ENCODE results near the gene ZBTB24. TPM values are rescaled to one million over a fixed set of nuclear protein-coding genes. Genes with fewer than 3 reads are reported as not detected.
A peak's percentile ranks its signal among the peaks of the same experiment; 100 is the strongest.

ZBTB24 gene
- total RNA-seq, 1 donor from 2014 or later = 6.4 TPM

DNA sequence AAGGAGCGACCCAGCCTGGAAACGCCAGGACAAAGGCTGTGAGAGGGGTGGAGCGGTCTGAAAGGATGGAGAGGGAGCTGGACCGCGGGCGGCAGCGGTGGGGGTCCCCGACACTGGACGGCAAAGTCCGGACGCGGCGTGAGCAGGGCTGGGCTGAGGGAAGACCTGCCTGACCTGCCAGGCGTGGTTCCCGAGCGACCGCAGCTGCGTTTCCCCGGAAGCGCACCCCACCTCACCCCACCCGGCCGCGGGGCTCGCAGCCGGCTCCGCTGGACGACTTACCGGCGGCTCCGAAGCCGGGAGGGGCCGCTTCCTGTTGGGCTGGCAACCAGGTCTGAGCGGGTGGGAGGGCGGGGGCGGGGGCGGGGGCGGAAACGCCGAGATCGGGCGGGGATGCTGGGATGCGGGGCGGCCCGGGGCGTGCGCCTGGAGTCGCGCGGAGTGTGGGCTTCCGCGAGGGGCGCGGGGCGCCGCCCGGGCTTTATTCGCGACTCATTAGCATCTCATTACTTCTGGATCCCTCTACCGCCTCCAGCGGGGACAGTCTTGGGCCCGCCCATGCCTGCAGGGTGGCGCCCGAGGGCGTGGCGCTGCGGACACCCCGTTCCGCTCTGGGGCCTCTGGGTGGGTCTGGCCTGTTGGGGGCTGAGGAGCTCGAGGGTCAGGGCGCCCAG is 27.4 kb downstream of the ZBTB24 start, which contains the start of gene MICAL1:
TSS of gene MICAL1 (minus strand) at position 336 of the 674 bp plus-strand sequence. CDS start 1,576 bp downstream, outside the sequence.
- Mint-ChIP-seq H3K27ac (ENCODE audit: unreplicated experiment) (peak within 1 kb of the TSS; percentile 99), H3K36me3 (ENCODE audit: unreplicated experiment) (peaks cover 4% of the 10 kb centered on the region)

DNA sequence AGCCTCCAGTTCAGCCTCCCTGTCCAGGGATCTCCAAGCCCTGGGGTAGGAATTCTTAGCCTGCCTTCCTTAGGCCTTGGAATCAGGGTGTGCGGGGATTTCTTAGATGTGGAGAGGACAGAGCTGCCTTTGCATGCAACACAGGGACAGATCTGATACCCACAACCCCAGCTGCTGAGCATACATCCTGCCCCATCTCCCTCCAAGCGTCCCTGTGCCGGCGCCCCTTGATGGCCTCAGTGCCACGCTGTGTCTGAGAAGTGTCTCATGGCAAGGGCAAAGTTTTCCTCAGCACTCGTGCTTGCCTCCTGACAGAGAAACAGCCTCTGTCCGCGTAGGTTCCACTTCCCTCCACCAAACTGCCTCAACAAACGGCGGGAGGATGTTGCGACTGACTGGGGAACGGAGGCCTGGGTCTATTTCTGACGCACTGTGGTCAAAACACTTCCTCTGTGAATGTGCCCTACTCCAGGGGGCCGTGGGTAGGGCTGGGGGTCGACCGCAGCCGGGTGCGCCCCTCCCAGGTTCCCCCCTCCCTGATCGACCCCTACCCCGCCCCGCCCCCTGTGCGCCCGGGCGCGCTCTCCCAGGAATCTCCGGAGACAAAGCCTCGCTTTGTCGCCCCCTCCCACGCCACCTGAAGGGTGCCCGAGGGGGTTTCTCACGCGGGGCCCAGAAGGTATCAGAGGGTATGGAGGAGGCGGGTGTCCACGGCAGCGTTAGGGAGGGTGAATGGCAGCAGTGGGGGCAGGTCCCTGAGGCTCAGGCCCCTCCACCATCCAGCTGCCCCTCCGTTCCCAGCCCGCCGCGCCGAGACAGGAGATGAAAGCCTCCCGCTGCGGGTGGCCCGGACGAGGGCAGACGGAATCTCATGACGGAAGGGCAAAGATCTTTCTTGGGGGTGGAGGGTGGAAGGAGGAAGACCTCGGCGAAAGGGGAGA is 28.3 kb downstream of the ZBTB24 start:
- H3K4me3 Mint-ChIP-seq (ENCODE audit: unreplicated experiment) = peak overlapping the region; percentile 94
- H3K4me1 Mint-ChIP-seq (ENCODE audit: low read depth, unreplicated experiment) = peaks cover 27% of the 10 kb centered on the region
- peak; percentile 60 for DNase-seq
- TF ChIP-seq, protein P1, sequence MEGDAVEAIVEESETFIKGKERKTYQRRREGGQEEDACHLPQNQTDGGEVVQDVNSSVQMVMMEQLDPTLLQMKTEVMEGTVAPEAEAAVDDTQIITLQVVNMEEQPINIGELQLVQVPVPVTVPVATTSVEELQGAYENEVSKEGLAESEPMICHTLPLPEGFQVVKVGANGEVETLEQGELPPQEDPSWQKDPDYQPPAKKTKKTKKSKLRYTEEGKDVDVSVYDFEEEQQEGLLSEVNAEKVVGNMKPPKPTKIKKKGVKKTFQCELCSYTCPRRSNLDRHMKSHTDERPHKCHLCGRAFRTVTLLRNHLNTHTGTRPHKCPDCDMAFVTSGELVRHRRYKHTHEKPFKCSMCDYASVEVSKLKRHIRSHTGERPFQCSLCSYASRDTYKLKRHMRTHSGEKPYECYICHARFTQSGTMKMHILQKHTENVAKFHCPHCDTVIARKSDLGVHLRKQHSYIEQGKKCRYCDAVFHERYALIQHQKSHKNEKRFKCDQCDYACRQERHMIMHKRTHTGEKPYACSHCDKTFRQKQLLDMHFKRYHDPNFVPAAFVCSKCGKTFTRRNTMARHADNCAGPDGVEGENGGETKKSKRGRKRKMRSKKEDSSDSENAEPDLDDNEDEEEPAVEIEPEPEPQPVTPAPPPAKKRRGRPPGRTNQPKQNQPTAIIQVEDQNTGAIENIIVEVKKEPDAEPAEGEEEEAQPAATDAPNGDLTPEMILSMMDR (IDR thresholded peaks at IDR 0.05; ENCODE audit: partially characterized antibody, unreplicated experiment) = no peak
- H3K36me3 Mint-ChIP-seq (ENCODE audit: unreplicated experiment) = peaks cover 5% of the 10 kb centered on the region
- peaks cover 19% of the 10 kb centered on the region for H3K27me3 Mint-ChIP-seq (ENCODE audit: unreplicated experiment)
- H3K27ac Mint-ChIP-seq (ENCODE audit: unreplicated experiment) = peak overlapping the region; percentile 99
- H3K9me3 Mint-ChIP-seq (ENCODE audit: unreplicated experiment) = peaks cover 23% of the 10 kb centered on the region

More for the DNA sequence above, 27.4 kb downstream of the ZBTB24 start, which contains the start of gene MICAL1:
- H3K9me3 Mint-ChIP-seq (ENCODE audit: unreplicated experiment) = peaks cover 22% of the 10 kb centered on the region
- TF ChIP-seq, protein P1 (IDR thresholded peaks at IDR 0.05; ENCODE audit: partially characterized antibody, unreplicated experiment) = peak; percentile 43
- peak; percentile 87 for DNase-seq
- peaks cover 15% of the 10 kb centered on the region for H3K27me3 Mint-ChIP-seq (ENCODE audit: unreplicated experiment)
- peak within 1 kb of the TSS; percentile 94 for H3K4me3 Mint-ChIP-seq (ENCODE audit: unreplicated experiment)
- peaks cover 27% of the 10 kb centered on the region for H3K4me1 Mint-ChIP-seq (ENCODE audit: low read depth, unreplicated experiment)

DNA sequence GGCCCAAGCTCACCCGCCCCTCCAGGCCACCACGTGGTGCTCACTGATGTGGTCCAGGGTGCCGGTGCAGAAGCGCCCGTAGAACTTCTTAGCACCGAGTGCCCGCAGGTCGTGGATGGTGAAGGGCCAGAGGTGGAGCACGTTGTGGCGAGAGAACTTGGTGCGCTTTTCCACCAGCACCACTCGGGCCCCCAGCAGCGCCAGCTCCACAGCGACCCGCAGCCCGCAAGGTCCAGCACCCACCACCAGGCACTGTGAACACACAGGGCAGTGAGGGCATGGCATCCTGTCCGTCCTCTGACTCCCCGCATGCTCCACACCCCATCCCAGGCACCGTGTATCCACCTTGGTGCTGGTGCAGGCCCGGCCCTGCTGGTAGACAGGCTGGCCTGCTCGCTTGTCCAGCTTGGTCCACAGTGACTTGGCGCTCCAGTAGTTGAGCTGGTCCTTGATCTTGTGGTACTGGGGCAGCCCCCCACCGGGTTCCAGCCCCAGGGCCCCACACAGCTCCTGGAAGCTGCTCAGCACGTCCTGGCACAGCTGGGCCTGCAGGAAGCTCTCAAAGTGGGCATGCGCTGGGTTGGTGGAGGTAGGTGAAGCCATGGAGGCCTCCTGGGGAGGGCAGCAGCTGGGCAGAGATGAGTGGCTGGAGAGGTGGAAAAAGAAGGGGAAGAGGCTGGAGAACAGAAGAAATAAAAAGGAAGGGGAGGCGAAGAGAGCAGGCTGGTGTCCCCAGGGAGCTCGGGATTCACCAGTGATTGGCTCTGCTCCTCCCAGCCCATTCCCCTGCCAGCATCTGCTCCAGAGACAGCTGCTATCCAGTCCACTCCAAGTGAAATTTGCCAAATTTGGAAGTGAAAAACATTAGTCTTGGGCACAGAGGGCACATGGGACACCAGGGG is 29.2 kb downstream of the ZBTB24 start:
- Mint-ChIP-seq H3K27ac (ENCODE audit: unreplicated experiment) (peak overlapping the region; percentile 99), H3K4me1 (ENCODE audit: low read depth, unreplicated experiment) (peaks cover 28% of the 10 kb centered on the region), H3K27me3 (ENCODE audit: unreplicated experiment) (peaks cover 19% of the 10 kb centered on the region), H3K9me3 (ENCODE audit: unreplicated experiment) (peaks cover 24% of the 10 kb centered on the region), H3K36me3 (ENCODE audit: unreplicated experiment) (peaks cover 5% of the 10 kb centered on the region), H3K4me3 (ENCODE audit: unreplicated experiment) (peak overlapping the region; percentile 94)
- DNase-seq = peak; percentile 89
- TF ChIP-seq, protein P1 (IDR thresholded peaks at IDR 0.05; ENCODE audit: partially characterized antibody, unreplicated experiment) = no peak

DNA sequence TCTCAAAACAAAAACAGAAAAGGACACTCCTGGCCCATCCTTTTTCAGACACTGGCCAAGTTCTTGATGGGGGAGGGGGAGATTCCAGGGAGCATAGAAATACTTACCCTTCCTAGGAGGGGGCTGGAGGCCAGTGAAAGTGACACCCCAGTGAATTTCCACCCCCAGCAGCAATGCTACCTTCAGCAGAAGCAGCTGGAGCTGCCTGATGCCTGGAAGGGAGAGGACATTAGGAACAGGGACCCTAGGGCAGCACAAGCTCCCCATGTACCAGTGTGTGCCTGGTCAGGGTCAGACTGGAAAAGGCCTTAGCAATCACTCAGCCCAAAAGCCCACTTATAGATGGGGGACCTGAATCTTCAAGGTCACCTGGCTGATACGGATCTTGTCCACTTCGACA is 29.9 kb downstream of the ZBTB24 start:
- Mint-ChIP-seq H3K36me3 (ENCODE audit: unreplicated experiment) (peaks cover 5% of the 10 kb centered on the region), H3K4me1 (ENCODE audit: low read depth, unreplicated experiment) (peaks cover 31% of the 10 kb centered on the region), H3K27me3 (ENCODE audit: unreplicated experiment) (peaks cover 23% of the 10 kb centered on the region), H3K9me3 (ENCODE audit: unreplicated experiment) (peaks cover 24% of the 10 kb centered on the region), H3K4me3 (ENCODE audit: unreplicated experiment) (peak overlapping the region; percentile 94), H3K27ac (ENCODE audit: unreplicated experiment) (peak overlapping the region; percentile 99)
- DNase-seq = no peak
- TF ChIP-seq, protein P1 (IDR thresholded peaks at IDR 0.05; ENCODE audit: partially characterized antibody, unreplicated experiment) = no peak
